NB4 (cell line): Measurements from ENCODE around the gene OLFML1.

Experiments
- MYC ChIP-seq: IDR thresholded peaks from 2 replicates; pipeline ENCODE4 v1.6.1; 2011; ENCODE audit warnings: low read depth, low read length
- POLR2A ChIP-seq: IDR thresholded peaks from 2 replicates; pipeline ENCODE4 v1.6.1; 2011; ENCODE audit warnings: mild to moderate bottlenecking; ENCODE audit not compliant: insufficient read length; ENCODE audit errors: extremely low read depth
- TF ChIP-seq, protein P1 (sequence below): IDR thresholded peaks from one replicate; pipeline ENCODE4 v1.5.1; 2012; ENCODE audit warnings: low read depth, low read length
- TF ChIP-seq, protein P2 (sequence below): IDR thresholded peaks from 2 replicates; pipeline ENCODE4 v1.6.1; 2011; ENCODE audit warnings: low read depth, low read length

DNA sequence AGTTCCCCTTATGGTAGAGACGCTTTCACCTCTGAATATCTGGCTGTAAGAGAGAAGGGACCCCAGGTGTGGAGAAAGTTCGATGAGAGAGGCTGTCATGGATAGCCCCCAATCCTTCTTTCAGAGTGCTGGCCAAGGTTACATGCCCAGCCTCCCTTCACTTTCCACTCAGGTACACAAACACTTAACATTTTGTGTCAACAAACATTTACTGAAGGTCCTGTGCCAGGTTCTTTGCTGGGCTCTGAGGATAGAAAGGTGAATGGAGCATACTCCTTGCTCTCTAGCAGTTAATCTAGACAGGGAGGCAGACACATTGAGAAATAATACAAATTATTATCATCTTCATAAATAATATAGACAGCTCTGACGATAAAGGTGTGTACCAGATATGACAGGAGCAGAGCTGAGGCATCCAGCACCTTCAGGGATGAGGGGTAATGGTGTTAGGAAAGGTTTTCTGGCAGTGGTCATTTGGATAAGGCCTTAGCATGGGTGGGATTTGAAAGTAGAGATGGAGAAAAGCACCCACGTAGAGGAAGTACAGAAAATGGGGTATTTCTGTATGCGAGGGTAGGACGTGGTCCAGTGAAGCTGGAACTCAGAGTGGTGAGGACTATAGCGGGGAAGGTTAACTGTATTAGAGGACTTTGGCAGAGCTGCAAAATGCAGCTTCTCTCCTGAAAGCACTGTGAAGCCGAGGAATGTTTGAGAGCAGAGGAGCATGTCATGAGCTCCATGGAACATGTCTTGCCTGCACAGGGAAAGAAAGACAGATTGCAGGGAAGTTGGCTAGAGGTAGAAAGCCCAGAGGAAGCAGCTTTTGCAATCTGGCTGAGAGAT is 48.1 kb downstream of the OLFML1 start:
- TF ChIP-seq, protein P1, sequence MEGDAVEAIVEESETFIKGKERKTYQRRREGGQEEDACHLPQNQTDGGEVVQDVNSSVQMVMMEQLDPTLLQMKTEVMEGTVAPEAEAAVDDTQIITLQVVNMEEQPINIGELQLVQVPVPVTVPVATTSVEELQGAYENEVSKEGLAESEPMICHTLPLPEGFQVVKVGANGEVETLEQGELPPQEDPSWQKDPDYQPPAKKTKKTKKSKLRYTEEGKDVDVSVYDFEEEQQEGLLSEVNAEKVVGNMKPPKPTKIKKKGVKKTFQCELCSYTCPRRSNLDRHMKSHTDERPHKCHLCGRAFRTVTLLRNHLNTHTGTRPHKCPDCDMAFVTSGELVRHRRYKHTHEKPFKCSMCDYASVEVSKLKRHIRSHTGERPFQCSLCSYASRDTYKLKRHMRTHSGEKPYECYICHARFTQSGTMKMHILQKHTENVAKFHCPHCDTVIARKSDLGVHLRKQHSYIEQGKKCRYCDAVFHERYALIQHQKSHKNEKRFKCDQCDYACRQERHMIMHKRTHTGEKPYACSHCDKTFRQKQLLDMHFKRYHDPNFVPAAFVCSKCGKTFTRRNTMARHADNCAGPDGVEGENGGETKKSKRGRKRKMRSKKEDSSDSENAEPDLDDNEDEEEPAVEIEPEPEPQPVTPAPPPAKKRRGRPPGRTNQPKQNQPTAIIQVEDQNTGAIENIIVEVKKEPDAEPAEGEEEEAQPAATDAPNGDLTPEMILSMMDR: no peak
- TF ChIP-seq, protein P2, sequence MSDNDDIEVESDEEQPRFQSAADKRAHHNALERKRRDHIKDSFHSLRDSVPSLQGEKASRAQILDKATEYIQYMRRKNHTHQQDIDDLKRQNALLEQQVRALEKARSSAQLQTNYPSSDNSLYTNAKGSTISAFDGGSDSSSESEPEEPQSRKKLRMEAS: no peak
- TF ChIP-seq POLR2A (no peak), MYC (no peak)
